HG03097 (cell line): Measurements from ENCODE around the gene LEP.
"Not testable (repeated sequence)": the region's sequence is repeated elsewhere in the genome, so short reads cannot be mapped to it uniquely, and the experiment has no call there.

ENCODE experiments used
- ATAC-seq: cut with Tn5 transposase; IDR thresholded peaks from one replicate; pipeline ENCODE4 v1.9.1; 2021; ENCODE audit not compliant: unreplicated experiment, low FRiP score

The LEP gene

DNA sequence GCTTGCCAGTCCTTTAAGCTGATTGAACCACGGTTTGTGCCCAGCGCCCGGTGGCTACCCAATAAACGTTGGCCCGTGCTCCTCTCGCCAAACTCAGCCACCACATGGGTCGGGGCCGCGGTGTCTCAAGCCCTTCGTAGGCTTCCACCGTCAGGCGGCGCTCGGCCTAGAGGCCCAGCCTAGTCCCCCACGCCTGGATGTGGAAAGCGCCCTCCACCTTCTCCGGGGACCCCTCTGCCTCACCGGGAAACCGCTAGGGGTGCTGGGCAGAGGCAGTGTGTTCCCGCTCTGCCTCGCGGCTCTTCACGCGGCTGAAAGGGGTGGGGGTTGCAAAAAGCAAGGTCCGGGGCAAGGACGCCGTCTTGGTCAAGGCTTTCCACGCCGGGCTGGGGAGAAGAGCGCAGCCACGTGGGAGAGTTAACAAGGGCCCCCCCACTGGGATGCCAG is 29.8 kb downstream of the LEP start:
- no peak for ATAC-seq

GRCh38 chr7:128271471-128271941 is 30.4 kb downstream of the LEP start:
- no peak for ATAC-seq

- ATAC-seq: no peak
Measured at GRCh38 chr7:128271942-128272481, 30.9 kb downstream of the LEP start.

DNA sequence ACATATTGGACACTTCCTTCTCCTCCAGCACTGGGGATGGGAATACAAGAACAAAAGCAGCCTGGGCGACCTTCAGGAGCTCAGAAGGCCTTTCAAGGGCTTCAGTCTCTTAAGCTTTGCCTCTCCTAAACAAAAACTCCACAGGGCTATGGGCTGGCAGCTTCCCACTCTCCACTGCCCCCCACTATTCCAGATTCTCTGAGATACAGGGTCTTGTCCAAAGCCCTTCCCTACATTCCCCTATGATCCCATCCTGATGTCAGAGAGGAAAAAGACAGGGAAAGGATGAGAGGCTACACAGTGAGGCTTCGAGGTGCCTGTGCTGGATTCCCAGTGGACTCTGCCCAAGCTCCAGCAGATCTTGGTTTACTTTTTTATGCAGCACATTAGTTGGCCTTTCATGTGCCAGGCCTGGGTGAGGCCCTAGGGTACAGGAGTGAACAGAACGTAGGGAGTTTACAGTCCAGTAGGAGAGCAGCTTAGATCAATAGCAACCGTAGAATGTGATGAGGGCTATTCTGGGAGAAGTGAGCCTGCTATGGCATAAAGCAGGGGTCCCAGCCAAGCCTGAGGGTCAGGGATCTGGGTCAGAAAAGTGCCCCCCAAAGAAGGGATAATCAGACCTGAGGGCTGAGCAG is 33.3 kb downstream of the LEP start:
- ATAC-seq: no peak

GRCh38 chr7:128274884-128275603 is 34.0 kb downstream of the LEP start:
- ATAC-seq: no peak

- ATAC-seq: no peak
Measured at GRCh38 chr7:128275681-128276080, 34.6 kb downstream of the LEP start.

- no peak for ATAC-seq
Measured at GRCh38 chr7:128278366-128278765, 37.3 kb downstream of the LEP start.

GRCh38 chr7:128279124-128279713 is 38.1 kb downstream of the LEP start:
- no peak for ATAC-seq

DNA sequence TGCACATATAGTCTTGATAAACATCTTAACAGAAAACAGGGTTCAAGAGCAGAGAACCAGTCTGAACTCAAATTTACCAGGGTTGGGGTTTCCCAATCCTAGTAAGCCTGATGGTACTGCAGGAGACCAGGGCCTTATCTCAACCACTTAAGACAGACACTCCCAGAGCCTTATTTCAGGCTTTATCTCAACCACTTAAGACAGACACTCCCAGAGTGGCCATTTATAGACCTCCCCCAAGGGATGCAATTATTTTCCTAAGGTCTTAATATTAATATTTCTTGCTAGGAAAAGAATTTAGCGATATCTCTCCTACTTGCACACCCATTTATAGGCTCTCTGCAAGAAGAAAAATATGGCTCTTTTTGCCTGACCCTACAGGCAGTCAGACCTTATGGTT is 39.4 kb downstream of the LEP start:
- not testable (repeated sequence) for ATAC-seq

DNA sequence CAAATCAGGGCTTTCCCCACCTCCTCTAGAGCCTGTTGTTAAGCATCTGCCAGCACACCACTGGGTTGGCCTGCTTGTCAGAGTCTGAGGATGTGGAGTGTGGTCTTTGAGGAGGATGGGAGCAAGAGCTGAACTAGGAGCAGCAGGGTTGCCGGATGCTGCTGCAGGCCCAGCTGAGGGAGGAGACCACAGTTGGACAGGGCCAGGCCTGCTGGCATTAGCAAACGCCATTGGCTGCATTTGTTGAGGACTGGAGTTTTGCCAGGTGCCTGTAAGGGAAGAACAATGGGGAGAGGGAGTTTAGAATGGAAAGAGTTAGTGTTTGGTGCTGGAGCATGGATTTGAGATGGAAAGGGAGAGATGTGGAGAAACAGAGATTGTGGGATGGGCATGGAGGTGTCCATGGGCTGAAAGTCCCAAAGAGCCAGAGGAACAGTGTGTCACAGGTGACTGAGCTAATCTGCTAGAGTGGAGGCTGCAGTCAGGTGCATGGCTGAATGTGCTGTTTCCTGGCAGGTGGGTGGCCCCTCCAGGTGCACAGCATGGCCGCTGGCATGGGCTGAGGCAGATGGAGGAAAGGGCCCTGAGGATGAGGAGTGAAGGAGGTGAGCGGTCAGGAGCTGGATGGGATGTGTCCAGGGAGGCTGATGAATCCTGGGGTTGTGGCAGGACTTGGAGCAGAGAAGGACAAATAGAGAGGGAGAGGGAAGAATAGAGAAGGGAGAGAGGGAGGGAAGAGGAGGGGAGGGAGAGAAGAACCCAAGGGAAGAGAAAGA is 40.7 kb downstream of the LEP start:
- no peak for ATAC-seq

DNA sequence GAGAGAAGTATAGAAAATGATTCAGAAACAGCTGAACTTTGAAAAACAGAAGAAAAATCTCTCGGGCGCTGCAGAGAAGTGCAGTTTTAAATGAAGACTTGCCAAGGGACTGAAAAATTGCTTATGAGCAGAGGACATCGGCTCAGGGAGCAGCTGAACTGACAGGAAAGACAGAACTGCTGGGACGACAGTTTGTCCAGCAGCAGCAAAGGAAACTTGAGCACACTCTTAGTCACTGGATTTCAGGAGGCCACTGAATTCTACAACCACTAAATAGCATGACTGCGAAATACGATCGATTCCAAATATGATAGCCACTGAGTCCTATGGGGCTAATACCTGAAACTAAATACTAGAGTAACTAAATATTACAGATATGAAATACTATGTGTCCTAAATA is 43.0 kb downstream of the LEP start:
- no peak for ATAC-seq

- ATAC-seq: no peak
Measured at GRCh38 chr7:128287556-128287955, 46.5 kb downstream of the LEP start.

GRCh38 chr7:128298004-128298403 is 56.9 kb downstream of the LEP start:
- ATAC-seq: not testable (repeated sequence)

DNA sequence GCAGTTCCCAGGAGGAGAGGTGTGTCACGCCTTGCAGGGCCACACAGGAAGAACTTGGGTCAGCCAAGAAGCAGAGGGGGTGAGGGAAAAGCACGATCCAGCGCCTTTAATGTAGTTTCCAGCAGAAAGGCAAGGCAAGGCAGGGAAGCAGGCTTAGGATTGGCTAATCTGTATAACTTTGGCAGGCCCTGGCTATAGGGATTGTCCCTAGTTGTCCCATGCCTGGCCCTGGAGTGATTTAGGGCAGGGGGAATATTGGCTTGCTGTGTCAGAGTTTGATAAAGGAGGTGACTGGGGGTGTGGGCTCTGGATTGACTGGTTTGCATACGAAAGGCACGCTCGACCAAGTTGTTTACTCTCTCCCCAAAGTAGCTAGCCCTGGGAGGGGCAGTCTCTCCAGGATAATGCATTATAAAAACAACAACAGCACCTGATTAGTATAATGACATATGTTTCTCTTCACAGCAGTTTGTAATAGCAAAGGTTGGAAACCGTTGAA is 58.1 kb downstream of the LEP start:
- ATAC-seq: no peak

- no peak for ATAC-seq
Measured at GRCh38 chr7:128302139-128302538, 61.1 kb downstream of the LEP start.

DNA sequence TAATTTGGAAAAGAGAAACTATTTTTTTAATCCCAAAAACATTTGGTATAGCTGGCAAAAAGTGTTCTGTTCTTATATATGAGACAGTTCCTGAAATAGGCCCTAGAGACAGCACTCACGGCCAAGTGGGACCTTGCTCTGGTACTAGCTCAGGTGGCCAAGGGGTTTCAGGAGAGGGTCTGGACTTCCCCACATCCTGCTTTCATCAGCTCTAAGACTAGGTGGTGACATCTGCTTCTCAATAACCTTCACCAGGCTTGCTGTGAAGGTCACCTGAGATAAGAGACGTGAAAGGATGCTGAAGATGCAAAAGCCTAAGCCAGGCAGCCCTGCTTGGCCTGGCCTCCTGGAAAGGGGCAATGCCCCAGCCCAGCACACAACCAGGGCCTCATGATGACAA is 62.1 kb downstream of the LEP start:
- no peak for ATAC-seq

GRCh38 chr7:128303643-128304042 is 62.6 kb downstream of the LEP start:
- ATAC-seq: no peak

- ATAC-seq: no peak
Measured at GRCh38 chr7:128304212-128304611, 63.1 kb downstream of the LEP start.

DNA sequence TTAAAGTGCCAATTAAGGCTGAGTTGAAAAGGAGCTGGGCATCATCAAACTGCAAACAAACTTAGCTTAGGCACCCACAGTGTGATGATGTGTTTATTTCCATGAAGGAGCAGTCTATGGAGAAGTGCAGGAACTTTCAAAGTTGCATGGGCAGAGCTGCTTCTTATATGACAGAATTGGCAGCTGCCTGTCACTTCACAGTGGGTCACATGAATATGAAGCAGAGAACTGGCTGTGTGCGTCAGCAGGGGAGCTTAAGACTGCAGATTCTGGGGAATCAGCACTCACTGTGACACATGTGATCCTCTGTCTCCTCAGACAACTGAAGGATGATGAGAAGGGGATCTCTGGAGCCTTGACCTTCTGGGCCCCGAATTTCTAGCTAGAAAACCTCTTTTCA is 66.0 kb downstream of the LEP start:
- no peak for ATAC-seq
